Endodermal cell (in vitro differentiated cells): ENCODE data around the gene SNX19. TPM values are rescaled to one million over a fixed set of nuclear protein-coding genes. Genes with fewer than 3 reads are reported as not detected.
"Not testable (repeated sequence)": the region's sequence is repeated elsewhere in the genome, so short reads cannot be mapped to it uniquely, and the experiment has no call there.

Experiments used
- DNase-seq: peaks from one replicate; pipeline ENCODE4 v3.0.0-alpha.2; 2017
- H3K27ac ChIP-seq: 2 replicates; pipeline ENCODE4 v1.5.1; 2013; ENCODE audit warnings: mild to moderate bottlenecking, low read depth, low read length, moderate library complexity
- H3K27me3 ChIP-seq: 2 replicates; pipeline ENCODE4 v1.6.1; 2013; ENCODE audit warnings: mild to moderate bottlenecking, low read length, moderate library complexity; ENCODE audit not compliant: insufficient read depth, control insufficient read depth, poor library complexity, severe bottlenecking
- H3K36me3 ChIP-seq: 2 replicates; pipeline ENCODE4 v1.7.0; 2013; ENCODE audit warnings: mild to moderate bottlenecking, low read length, moderate library complexity; ENCODE audit not compliant: control insufficient read depth, insufficient read depth
- H3K4me1 ChIP-seq: one replicate; pipeline ENCODE4 v1.7.0; 2013; ENCODE audit warnings: low read length; ENCODE audit not compliant: control insufficient read depth, insufficient read depth
- H3K4me3 ChIP-seq: 2 replicates; pipeline ENCODE4 v1.5.1; 2013; ENCODE audit warnings: mild to moderate bottlenecking, low read length, moderate library complexity
- H3K9ac ChIP-seq: 2 replicates; pipeline ENCODE4 v1.6.1; 2013; ENCODE audit warnings: mild to moderate bottlenecking, low read length, moderate library complexity; ENCODE audit not compliant: poor library complexity, severe bottlenecking; ENCODE audit errors: extremely low read depth
- H3K9me3 ChIP-seq: 2 replicates; pipeline ENCODE4 v1.6.1; 2013; ENCODE audit warnings: mild to moderate bottlenecking, low read length, moderate library complexity; ENCODE audit not compliant: control insufficient read depth
- H3K27ac Mint-ChIP-seq: 2 replicates; pipeline ENCODE4 v1.8.0; 2020; ENCODE audit warnings: mixed read lengths
- H3K27me3 Mint-ChIP-seq: 2 replicates; pipeline ENCODE4 v1.8.0; 2021; ENCODE audit warnings: mild to moderate bottlenecking, mixed read lengths; ENCODE audit not compliant: insufficient read depth
- H3K36me3 Mint-ChIP-seq: 2 replicates; pipeline ENCODE4 v1.8.0; 2020; ENCODE audit warnings: low read depth, mixed read lengths
- H3K4me1 Mint-ChIP-seq: 2 replicates; pipeline ENCODE4 v1.8.0; 2020; ENCODE audit warnings: mixed read lengths
- H3K4me3 Mint-ChIP-seq: 2 replicates; pipeline ENCODE4 v1.8.0; 2020; ENCODE audit warnings: mild to moderate bottlenecking, moderate library complexity, mixed read lengths
- H3K9me3 Mint-ChIP-seq: 2 replicates; pipeline ENCODE4 v1.8.0; 2020; ENCODE audit warnings: mild to moderate bottlenecking, mixed read lengths
- CTCF ChIP-seq: fragments of 200-600 bp; sonication (generic); conservative IDR thresholded peaks from 2 replicates; pipeline ENCODE4 v1.5.0; 2021; ENCODE audit warnings: antibody characterized with exemption, mild to moderate bottlenecking
- WGBS, 2 experiments: methylation state at CpG; one replicate each; pipeline versions ENCODE4 v1.1.5 to v1.1.7; 2013; ENCODE audit warnings: missing lambda C conversion rate in 2 of 2, mixed read lengths in 1 of 2; ENCODE audit not compliant: insufficient coverage in 1 of 2, insufficient read length in 1 of 2; 5-methylcytosine and 5-hydroxymethylcytosine counted together
- total RNA-seq, 2 donors: library from RNA; stranded (reverse); fragmentation: NEBNext Ultra II Directional in 1 of 2; extraction: Animal tissue kit (Norgen Biotek cat#: 25700) in 1 of 2; gene quantifications; 2 replicates in 1 of 2; 3 replicates in 1 of 2; pipeline ENCODE4 v1.2.1, GENCODE V29; 2021

Gene SNX19
- total RNA-seq, 2 donors from 2014 or later: 32.3 to 37.5 TPM

GRCh38 chr11:130861283-130861682 lies 55.0 kb downstream of the SNX19 start:
- Mint-ChIP-seq H3K4me1 (peaks cover 15% of the 10 kb centered on the region), H3K9me3 (peaks cover 6% of the 10 kb centered on the region), H3K4me3 (no peak overlapping the region), H3K27ac (no peak overlapping the region), H3K36me3 (no peaks in the 10 kb centered on the region), H3K27me3 (peaks cover 7% of the 10 kb centered on the region)
- H3K27ac ChIP-seq: no peak overlapping the region
- peaks cover 11% of the 10 kb centered on the region for H3K4me1 ChIP-seq
- no peaks in the 10 kb centered on the region for H3K27me3 ChIP-seq
- H3K9me3 ChIP-seq: no peaks in the 10 kb centered on the region
- WGBS, 2 experiments: 94 to 97% methylated on average over 14 of the region's 14 CpGs
- H3K4me3 ChIP-seq: no peak overlapping the region
- no peak for DNase-seq
- no peaks in the 10 kb centered on the region for H3K36me3 ChIP-seq
- H3K9ac ChIP-seq: no peak overlapping the region
- no peak for TF ChIP-seq CTCF

- no peak overlapping the region for H3K27ac Mint-ChIP-seq
- peaks cover 11% of the 10 kb centered on the region for H3K4me1 ChIP-seq
- peaks cover 10% of the 10 kb centered on the region for H3K9me3 Mint-ChIP-seq
- no peak overlapping the region for H3K4me3 ChIP-seq
- H3K27me3 Mint-ChIP-seq: peaks cover 7% of the 10 kb centered on the region
- 88 to 100% methylated on average over 1 of the region's 1 CpG for WGBS, 2 experiments
- H3K4me3 Mint-ChIP-seq: no peak overlapping the region
- H3K27ac ChIP-seq: no peak overlapping the region
- H3K27me3 ChIP-seq: no peaks in the 10 kb centered on the region
- no peaks in the 10 kb centered on the region for H3K36me3 Mint-ChIP-seq
- no peak for DNase-seq
- H3K9me3 ChIP-seq: no peaks in the 10 kb centered on the region
- no peaks in the 10 kb centered on the region for H3K36me3 ChIP-seq
- peaks cover 10% of the 10 kb centered on the region for H3K4me1 Mint-ChIP-seq
- no peak for TF ChIP-seq CTCF
- no peak overlapping the region for H3K9ac ChIP-seq
These were observed 56.4 kb downstream of the SNX19 start for GRCh38 chr11:130859886-130860285.

GRCh38 chr11:130858215-130858614 lies 58.1 kb downstream of the SNX19 start:
- Histone ChIP-seq H3K9me3 (no peaks in the 10 kb centered on the region), H3K27ac (no peak overlapping the region), H3K36me3 (no peaks in the 10 kb centered on the region), H3K4me3 (no peak overlapping the region), H3K9ac (no peak overlapping the region), H3K4me1 (peaks cover 11% of the 10 kb centered on the region), H3K27me3 (no peaks in the 10 kb centered on the region)
- Mint-ChIP-seq H3K36me3 (no peaks in the 10 kb centered on the region), H3K4me1 (peaks cover 10% of the 10 kb centered on the region), H3K9me3 (peaks cover 10% of the 10 kb centered on the region), H3K27me3 (peaks cover 7% of the 10 kb centered on the region), H3K27ac (no peak overlapping the region), H3K4me3 (no peak overlapping the region)
- no peak for DNase-seq
- 83 to 100% methylated on average over 1 to 2 of the region's 2 CpGs for WGBS, 2 experiments
- no peak for TF ChIP-seq CTCF

GRCh38 chr11:130855707-130856106 lies 60.6 kb downstream of the SNX19 start:
- not testable (repeated sequence) for H3K4me3 ChIP-seq, H3K9me3 ChIP-seq, H3K4me1 Mint-ChIP-seq, H3K36me3 ChIP-seq, H3K27me3 Mint-ChIP-seq, H3K9ac ChIP-seq, H3K36me3 Mint-ChIP-seq, H3K27ac ChIP-seq, H3K4me3 Mint-ChIP-seq, H3K4me1 ChIP-seq, DNase-seq, H3K9me3 Mint-ChIP-seq, H3K27me3 ChIP-seq, H3K27ac Mint-ChIP-seq
- WGBS, 2 experiments: no CpG with 5 or more reads among the region's 2 CpGs
